SK-N-SH treated with all-trans-retinoic acid at 6 μM for 48 hours (cell line): ENCODE results near the gene SP5.

ENCODE experiments used
- ARNTL ChIP-seq: fragments of 450-650 bp; formaldehyde crosslinking; IDR thresholded peaks from 2 replicates; pipeline ENCODE4 v1.5.0; 2020; ENCODE audit warnings: low read depth, mild to moderate bottlenecking, moderate library complexity, borderline replicate concordance
- BACH2 ChIP-seq: fragments of 250-450 bp; sonication (Bioruptor Pico); IDR thresholded peaks from 2 replicates; pipeline ENCODE4 v1.9.0; 2021; ENCODE audit warnings: mild to moderate bottlenecking, borderline replicate concordance
- CSDC2 ChIP-seq: fragments of 250-450 bp; sonication (Bioruptor Pico); IDR thresholded peaks from 2 replicates; pipeline ENCODE4 v1.5.0; 2020; ENCODE audit warnings: mild to moderate bottlenecking, moderate library complexity
- ESRRG ChIP-seq: fragments of 250-450 bp; sonication (Bioruptor Pico); IDR thresholded peaks from 2 replicates; pipeline ENCODE4 v1.6.1; 2021; ENCODE audit warnings: mild to moderate bottlenecking
- PATZ1 ChIP-seq: fragments of 250-450 bp; sonication (Bioruptor Pico); IDR thresholded peaks from 2 replicates; pipeline ENCODE4 v1.8.0; 2020; ENCODE audit warnings: mild to moderate bottlenecking, moderate library complexity, borderline replicate concordance
- TCF4 ChIP-seq: fragments of 250-450 bp; sonication (Bioruptor Pico); IDR thresholded peaks from 2 replicates; pipeline ENCODE4 v1.8.0; 2021; ENCODE audit warnings: mild to moderate bottlenecking, moderate library complexity, borderline replicate concordance
- ZFP3 ChIP-seq: fragments of 250-450 bp; sonication (Bioruptor Pico); IDR thresholded peaks from 2 replicates; pipeline ENCODE4 v1.5.0; 2020; ENCODE audit warnings: mild to moderate bottlenecking, moderate library complexity
- ZFP30 ChIP-seq: fragments of 450-650 bp; formaldehyde crosslinking; IDR thresholded peaks from 2 replicates; pipeline ENCODE4 v1.5.0; 2022; ENCODE audit warnings: mild to moderate bottlenecking, moderate library complexity
- ZNF70 ChIP-seq: fragments of 450-650 bp; formaldehyde crosslinking; IDR thresholded peaks from 2 replicates; pipeline ENCODE4 v1.5.0; 2020; ENCODE audit warnings: mild to moderate bottlenecking, moderate library complexity

GRCh38 chr2:170743530-170744239 is 28.5 kb downstream of the SP5 start:
- TF ChIP-seq ZFP3 (CRISPR knock-in tag) (no peak), ESRRG (no peak), PATZ1 (CRISPR knock-in tag) (no peak), ZNF70 (CRISPR knock-in tag) (no peak), CSDC2 (CRISPR knock-in tag) (no peak), ARNTL (CRISPR knock-in tag) (no peak), BACH2 (CRISPR knock-in tag) (no peak), ZFP30 (no peak), TCF4 (CRISPR knock-in tag) (no peak)
